NCI-H2227 treated with DMSO at 0.1 percent for 48 hours (cell line): ENCODE data around the gene NECAB3.

ENCODE experiments used
- DNase-seq: peaks from one replicate; lab custom pipeline; 2025; lab: John Stamatoyannopoulos, UW

The NECAB3 gene

DNA sequence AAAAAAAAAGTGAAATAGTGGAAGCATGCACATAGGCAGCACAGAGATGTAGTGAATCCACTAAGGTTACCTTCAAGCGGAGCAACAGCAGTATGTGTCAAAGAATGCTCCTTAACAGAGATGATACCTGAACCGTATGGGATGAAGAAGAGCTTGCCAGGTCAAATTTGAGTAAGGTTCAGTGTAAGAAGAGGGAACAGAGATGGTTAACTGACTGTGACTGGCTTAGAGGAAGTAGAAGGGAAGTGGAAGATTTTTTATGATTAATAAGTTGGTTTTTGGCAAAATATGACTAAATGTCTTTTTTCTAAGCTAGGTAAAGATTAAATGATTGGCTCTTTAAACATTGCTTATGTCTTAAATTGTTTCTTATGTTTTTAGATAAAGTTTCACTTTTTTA lies 64.7 kb downstream of the NECAB3 start:
- DNase-seq: no peak
